Liver (tissue), 9 donors: ENCODE data around the gene UGT1A8. TPM values are rescaled to one million over a fixed set of nuclear protein-coding genes. Genes with fewer than 3 reads are reported as not detected.

Source experiments
- DNase-seq: peaks from one replicate; pipeline ENCODE4 v3.0.0-alpha.2; 2017; ENCODE audit warnings: low spot score
- H3K27ac ChIP-seq, 2 donors: one replicate each; pipeline ENCODE4 v1.7.0; 2013; ENCODE audit warnings: inconsistent platforms in 2 of 2, low read length in 2 of 2, control low read depth in 1 of 2, low read depth in 1 of 2, mild to moderate bottlenecking in 1 of 2
- H3K27me3 ChIP-seq, 4 donors: one replicate each; pipeline versions ENCODE4 v1.6.1 to v1.7.0; 2013; ENCODE audit warnings: low read length in 3 of 4, inconsistent platforms in 1 of 4, mild to moderate bottlenecking in 1 of 4, moderate library complexity in 1 of 4; ENCODE audit not compliant: control insufficient read depth in 4 of 4, insufficient read depth in 4 of 4
- H3K36me3 ChIP-seq, 4 donors: one replicate each; pipeline versions ENCODE4 v1.6.1 to v1.7.0; 2013; ENCODE audit warnings: low read length in 3 of 4, mild to moderate bottlenecking in 3 of 4, low read depth in 1 of 4, moderate library complexity in 1 of 4; ENCODE audit not compliant: control insufficient read depth in 4 of 4, insufficient read depth in 3 of 4
- H3K4me1 ChIP-seq, 4 donors: one replicate each; pipeline versions ENCODE4 v1.6.1 to v1.7.0; 2013; ENCODE audit warnings: low read length in 3 of 4, mild to moderate bottlenecking in 3 of 4, moderate library complexity in 1 of 4; ENCODE audit not compliant: control insufficient read depth in 4 of 4, insufficient read depth in 4 of 4
- H3K4me3 ChIP-seq, 3 donors: one replicate each; pipeline versions ENCODE4 v1.6.1 to v1.7.0; 2013; ENCODE audit warnings: low read length in 3 of 3, control low read depth in 1 of 3, low read depth in 1 of 3, mild to moderate bottlenecking in 1 of 3
- H3K9ac ChIP-seq, 2 donors: one replicate each; pipeline ENCODE4 v1.7.0; 2013; ENCODE audit warnings: low read length in 2 of 2, mild to moderate bottlenecking in 2 of 2, moderate library complexity in 2 of 2, control low read depth in 1 of 2, low read depth in 1 of 2
- H3K9me3 ChIP-seq, 4 donors: one replicate each; pipeline versions ENCODE4 v1.6.1 to v1.7.0; 2013; ENCODE audit warnings: low read length in 3 of 4; ENCODE audit not compliant: control insufficient read depth in 4 of 4
- EGR1 ChIP-seq, 2 donors: IDR thresholded peaks; 2 replicates each; pipeline ENCODE4 v1.6.1; 2016 to 2018; ENCODE audit warnings: antibody characterized with exemption in 2 of 2, low read depth in 2 of 2
- FOXA1 ChIP-seq: IDR thresholded peaks from 2 replicates; pipeline ENCODE4 v1.6.1; 2016; ENCODE audit warnings: antibody characterized with exemption
- FOXA2 ChIP-seq: IDR thresholded peaks from 2 replicates; pipeline ENCODE4 v1.6.1; 2016; ENCODE audit warnings: antibody characterized with exemption
- GABPA ChIP-seq, 2 donors: IDR thresholded peaks in 1 of 2; conservative IDR thresholded peaks in 1 of 2; 2 replicates each; pipeline ENCODE4 v1.6.1; 2016; ENCODE audit warnings: antibody characterized with exemption in 2 of 2, mild to moderate bottlenecking in 1 of 2, moderate library complexity in 1 of 2
- HNF4A ChIP-seq, 2 donors: conservative IDR thresholded peaks; 2 replicates each; pipeline ENCODE4 v1.6.1; 2016; ENCODE audit warnings: antibody characterized with exemption in 2 of 2, mild to moderate bottlenecking in 2 of 2
- HNF4G ChIP-seq: IDR thresholded peaks from 2 replicates; pipeline ENCODE4 v1.6.1; 2016; ENCODE audit warnings: antibody characterized with exemption
- JUND ChIP-seq, 2 donors: IDR thresholded peaks; 2 replicates each; pipeline ENCODE4 v1.6.1; 2016; ENCODE audit warnings: antibody characterized with exemption in 2 of 2
- NR2F2 ChIP-seq: IDR thresholded peaks from 2 replicates; pipeline ENCODE4 v1.6.1; 2016; ENCODE audit warnings: antibody characterized with exemption
- RAD21 ChIP-seq, 2 donors: IDR thresholded peaks; 2 replicates each; pipeline ENCODE4 v1.6.1; 2016; ENCODE audit warnings: antibody characterized with exemption in 2 of 2, mild to moderate bottlenecking in 2 of 2
- RXRA ChIP-seq, 2 donors: IDR thresholded peaks; 2 replicates each; pipeline ENCODE4 v1.6.1; 2017 to 2018; ENCODE audit warnings: antibody characterized with exemption in 2 of 2, mild to moderate bottlenecking in 1 of 2
- SP1 ChIP-seq: IDR thresholded peaks from 2 replicates; pipeline ENCODE4 v1.6.1; 2018; ENCODE audit warnings: antibody characterized with exemption, mild to moderate bottlenecking
- TAF1 ChIP-seq: conservative IDR thresholded peaks from 2 replicates; pipeline ENCODE4 v1.6.1; 2016; ENCODE audit warnings: antibody characterized with exemption, mild to moderate bottlenecking
- YY1 ChIP-seq: IDR thresholded peaks from 2 replicates; pipeline ENCODE4 v1.6.1; 2016; ENCODE audit warnings: antibody characterized with exemption, mild to moderate bottlenecking
- WGBS: extraction: QIAGEN DNeasy Blood & Tissue Kit; methylation state at CpG from one replicate; pipeline ENCODE4 v1.1.7; 2013; 5-methylcytosine and 5-hydroxymethylcytosine counted together
- polyA plus RNA-seq, 2 donors: library from polyadenylated mRNA; stranded (reverse) in 1 of 2; unstranded in 1 of 2; fragments of 200-250 nt in 1 of 2; fragments of >200 nt in 1 of 2; fragmentation: Nextera tagmentation in 1 of 2; extraction: Ambion mirVana in 1 of 2; gene quantifications; one replicate each; pipeline versions ENCODE4 v1.2.1 to v1.2.3, GENCODE V29; 2013 to 2015
- total RNA-seq, 2 donors: library from RNA; depleted of rRNA; stranded (reverse); fragments of >200 nt; gene quantifications; one replicate each; pipeline ENCODE4 v1.2.3, GENCODE V29; 2014
- TF ChIP-seq, protein P1 (sequence below): IDR thresholded peaks from 2 replicates; pipeline ENCODE4 v1.6.1; 2016; ENCODE audit warnings: antibody characterized with exemption, mild to moderate bottlenecking
- TF ChIP-seq, protein P2 (sequence below): IDR thresholded peaks from 2 replicates; pipeline ENCODE4 v1.6.1; 2016; ENCODE audit warnings: antibody characterized with exemption
- TF ChIP-seq, protein P3 (sequence below): IDR thresholded peaks from 2 replicates; pipeline ENCODE4 v1.6.1; 2016; ENCODE audit warnings: antibody characterized with exemption
- TF ChIP-seq, protein P4 (sequence below): IDR thresholded peaks from 2 replicates; pipeline ENCODE4 v1.6.1; 2016; ENCODE audit warnings: antibody characterized with exemption
- TF ChIP-seq, protein P5 (sequence below): fragments of 150-350 bp; IDR thresholded peaks from 2 replicates; pipeline ENCODE4 v1.5.1; 2017; ENCODE audit warnings: improper control_type of control experiment, low read depth, low read length; ENCODE audit not compliant: missing input control
- donor health status: healthy.
- donor health status: healthy.
- donor health status: healthy.
- donor health status: healthy.
- donor health status: healthy.

The UGT1A8 gene
- total and polyA plus RNA-seq, 4 donors = 0.17 to 0.51 (median 0.48) TPM; not detected in 1

DNA sequence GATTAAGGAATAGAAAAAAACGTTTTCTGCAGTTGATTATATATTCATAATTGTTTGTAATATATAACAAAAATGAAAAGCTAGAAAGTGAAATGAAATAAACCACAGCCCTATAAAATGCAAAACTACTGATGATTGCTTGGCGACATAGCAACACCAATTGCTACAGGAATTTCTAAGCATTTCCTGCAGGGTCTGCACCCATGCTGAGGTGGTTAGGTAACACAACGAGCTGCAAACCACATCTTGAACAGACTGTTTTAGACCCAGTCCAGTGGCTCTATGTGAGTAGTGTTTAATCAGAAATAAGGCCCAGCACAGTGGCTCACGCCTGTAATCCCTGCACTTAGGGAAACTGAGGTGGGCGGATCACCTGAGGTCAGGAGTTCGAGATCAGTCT, 37.1 kb downstream of the UGT1A8 start:
- no peaks in the 10 kb centered on the region for H3K27me3 ChIP-seq
- no peak for DNase-seq
- no peaks in the 10 kb centered on the region for H3K36me3 ChIP-seq
- TF ChIP-seq, protein P1, sequence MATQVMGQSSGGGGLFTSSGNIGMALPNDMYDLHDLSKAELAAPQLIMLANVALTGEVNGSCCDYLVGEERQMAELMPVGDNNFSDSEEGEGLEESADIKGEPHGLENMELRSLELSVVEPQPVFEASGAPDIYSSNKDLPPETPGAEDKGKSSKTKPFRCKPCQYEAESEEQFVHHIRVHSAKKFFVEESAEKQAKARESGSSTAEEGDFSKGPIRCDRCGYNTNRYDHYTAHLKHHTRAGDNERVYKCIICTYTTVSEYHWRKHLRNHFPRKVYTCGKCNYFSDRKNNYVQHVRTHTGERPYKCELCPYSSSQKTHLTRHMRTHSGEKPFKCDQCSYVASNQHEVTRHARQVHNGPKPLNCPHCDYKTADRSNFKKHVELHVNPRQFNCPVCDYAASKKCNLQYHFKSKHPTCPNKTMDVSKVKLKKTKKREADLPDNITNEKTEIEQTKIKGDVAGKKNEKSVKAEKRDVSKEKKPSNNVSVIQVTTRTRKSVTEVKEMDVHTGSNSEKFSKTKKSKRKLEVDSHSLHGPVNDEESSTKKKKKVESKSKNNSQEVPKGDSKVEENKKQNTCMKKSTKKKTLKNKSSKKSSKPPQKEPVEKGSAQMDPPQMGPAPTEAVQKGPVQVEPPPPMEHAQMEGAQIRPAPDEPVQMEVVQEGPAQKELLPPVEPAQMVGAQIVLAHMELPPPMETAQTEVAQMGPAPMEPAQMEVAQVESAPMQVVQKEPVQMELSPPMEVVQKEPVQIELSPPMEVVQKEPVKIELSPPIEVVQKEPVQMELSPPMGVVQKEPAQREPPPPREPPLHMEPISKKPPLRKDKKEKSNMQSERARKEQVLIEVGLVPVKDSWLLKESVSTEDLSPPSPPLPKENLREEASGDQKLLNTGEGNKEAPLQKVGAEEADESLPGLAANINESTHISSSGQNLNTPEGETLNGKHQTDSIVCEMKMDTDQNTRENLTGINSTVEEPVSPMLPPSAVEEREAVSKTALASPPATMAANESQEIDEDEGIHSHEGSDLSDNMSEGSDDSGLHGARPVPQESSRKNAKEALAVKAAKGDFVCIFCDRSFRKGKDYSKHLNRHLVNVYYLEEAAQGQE = no peak
- no peak for TF ChIP-seq RAD21 (IDR thresholded peaks at IDR 0.05)
- no peak for TF ChIP-seq RXRA (IDR thresholded peaks at IDR 0.05)
- no peak for TF ChIP-seq YY1
- no peak for TF ChIP-seq FOXA2
- TF ChIP-seq, protein P2, sequence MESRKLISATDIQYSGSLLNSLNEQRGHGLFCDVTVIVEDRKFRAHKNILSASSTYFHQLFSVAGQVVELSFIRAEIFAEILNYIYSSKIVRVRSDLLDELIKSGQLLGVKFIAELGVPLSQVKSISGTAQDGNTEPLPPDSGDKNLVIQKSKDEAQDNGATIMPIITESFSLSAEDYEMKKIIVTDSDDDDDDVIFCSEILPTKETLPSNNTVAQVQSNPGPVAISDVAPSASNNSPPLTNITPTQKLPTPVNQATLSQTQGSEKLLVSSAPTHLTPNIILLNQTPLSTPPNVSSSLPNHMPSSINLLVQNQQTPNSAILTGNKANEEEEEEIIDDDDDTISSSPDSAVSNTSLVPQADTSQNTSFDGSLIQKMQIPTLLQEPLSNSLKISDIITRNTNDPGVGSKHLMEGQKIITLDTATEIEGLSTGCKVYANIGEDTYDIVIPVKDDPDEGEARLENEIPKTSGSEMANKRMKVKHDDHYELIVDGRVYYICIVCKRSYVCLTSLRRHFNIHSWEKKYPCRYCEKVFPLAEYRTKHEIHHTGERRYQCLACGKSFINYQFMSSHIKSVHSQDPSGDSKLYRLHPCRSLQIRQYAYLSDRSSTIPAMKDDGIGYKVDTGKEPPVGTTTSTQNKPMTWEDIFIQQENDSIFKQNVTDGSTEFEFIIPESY = no peak
- no peak for TF ChIP-seq EGR1 (IDR thresholded peaks at IDR 0.05; ENCODE audit: low read depth in 2 of 2)
- TF ChIP-seq GABPA (IDR thresholded peaks at IDR 0.05 in 1 of 2, conservative IDR thresholded peaks at IDR 0.05 in 1 of 2) = no peak
- no peak for TF ChIP-seq FOXA1
- TF ChIP-seq, protein P3, sequence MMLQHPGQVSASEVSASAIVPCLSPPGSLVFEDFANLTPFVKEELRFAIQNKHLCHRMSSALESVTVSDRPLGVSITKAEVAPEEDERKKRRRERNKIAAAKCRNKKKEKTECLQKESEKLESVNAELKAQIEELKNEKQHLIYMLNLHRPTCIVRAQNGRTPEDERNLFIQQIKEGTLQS = no peak
- no peak for TF ChIP-seq SP1
- TF ChIP-seq TAF1 = no peak
- no peak for TF ChIP-seq JUND (IDR thresholded peaks at IDR 0.05)
- TF ChIP-seq, protein P4, sequence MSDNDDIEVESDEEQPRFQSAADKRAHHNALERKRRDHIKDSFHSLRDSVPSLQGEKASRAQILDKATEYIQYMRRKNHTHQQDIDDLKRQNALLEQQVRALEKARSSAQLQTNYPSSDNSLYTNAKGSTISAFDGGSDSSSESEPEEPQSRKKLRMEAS = no peak
- no peak for TF ChIP-seq HNF4G
- TF ChIP-seq HNF4A (conservative IDR thresholded peaks at IDR 0.05) = no peak
- no peak for TF ChIP-seq NR2F2
- TF ChIP-seq, protein P5, sequence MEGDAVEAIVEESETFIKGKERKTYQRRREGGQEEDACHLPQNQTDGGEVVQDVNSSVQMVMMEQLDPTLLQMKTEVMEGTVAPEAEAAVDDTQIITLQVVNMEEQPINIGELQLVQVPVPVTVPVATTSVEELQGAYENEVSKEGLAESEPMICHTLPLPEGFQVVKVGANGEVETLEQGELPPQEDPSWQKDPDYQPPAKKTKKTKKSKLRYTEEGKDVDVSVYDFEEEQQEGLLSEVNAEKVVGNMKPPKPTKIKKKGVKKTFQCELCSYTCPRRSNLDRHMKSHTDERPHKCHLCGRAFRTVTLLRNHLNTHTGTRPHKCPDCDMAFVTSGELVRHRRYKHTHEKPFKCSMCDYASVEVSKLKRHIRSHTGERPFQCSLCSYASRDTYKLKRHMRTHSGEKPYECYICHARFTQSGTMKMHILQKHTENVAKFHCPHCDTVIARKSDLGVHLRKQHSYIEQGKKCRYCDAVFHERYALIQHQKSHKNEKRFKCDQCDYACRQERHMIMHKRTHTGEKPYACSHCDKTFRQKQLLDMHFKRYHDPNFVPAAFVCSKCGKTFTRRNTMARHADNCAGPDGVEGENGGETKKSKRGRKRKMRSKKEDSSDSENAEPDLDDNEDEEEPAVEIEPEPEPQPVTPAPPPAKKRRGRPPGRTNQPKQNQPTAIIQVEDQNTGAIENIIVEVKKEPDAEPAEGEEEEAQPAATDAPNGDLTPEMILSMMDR = no peak
- no peak overlapping the region for H3K27ac ChIP-seq
- H3K4me3 ChIP-seq = no peak overlapping the region
- H3K9ac ChIP-seq = no peak overlapping the region
- WGBS = 77% methylated on average over 6 of the region's 6 CpGs
- peaks cover 0 to 17% (median 11%) of the 10 kb centered on the region in 4 donors for H3K4me1 ChIP-seq
- no peaks in the 10 kb centered on the region for H3K9me3 ChIP-seq
